Adipocyte (in vitro differentiated cells): Measurements from ENCODE around the gene KCNMA1.
A peak's percentile ranks its signal among the peaks of the same experiment; 100 is the strongest.

ENCODE experiments used
- DNase-seq: peaks from one replicate; pipeline ENCODE4 v3.0.0-alpha.2; 2015; ENCODE audit warnings: low read depth
- H3K27me3 ChIP-seq: replicated peaks from 2 replicates; pipeline ENCODE4 v1.7.0; 2013; ENCODE audit warnings: mild to moderate bottlenecking, low read length, moderate library complexity; ENCODE audit not compliant: control insufficient read depth, insufficient read depth
- H3K36me3 ChIP-seq: 2 replicates; pipeline ENCODE4 v1.7.0; 2013; ENCODE audit warnings: low read length, mild to moderate bottlenecking, moderate library complexity; ENCODE audit not compliant: control insufficient read depth, insufficient read depth, severe bottlenecking
- H3K4me1 ChIP-seq: 2 replicates; pipeline ENCODE4 v1.7.0; 2013; ENCODE audit warnings: mild to moderate bottlenecking, low read length, moderate library complexity; ENCODE audit not compliant: control insufficient read depth, insufficient read depth
- H3K4me3 ChIP-seq: 2 replicates; pipeline ENCODE4 v1.7.0; 2013; ENCODE audit warnings: mild to moderate bottlenecking, low read length, moderate library complexity
- H3K9ac ChIP-seq: 2 replicates; pipeline ENCODE4 v1.7.0; 2013; ENCODE audit warnings: mild to moderate bottlenecking, low read length, moderate library complexity
- H3K9me3 ChIP-seq: 2 replicates; pipeline ENCODE4 v1.7.0; 2013; ENCODE audit warnings: mild to moderate bottlenecking, low read length, moderate library complexity; ENCODE audit not compliant: control insufficient read depth

KCNMA1 gene

DNA sequence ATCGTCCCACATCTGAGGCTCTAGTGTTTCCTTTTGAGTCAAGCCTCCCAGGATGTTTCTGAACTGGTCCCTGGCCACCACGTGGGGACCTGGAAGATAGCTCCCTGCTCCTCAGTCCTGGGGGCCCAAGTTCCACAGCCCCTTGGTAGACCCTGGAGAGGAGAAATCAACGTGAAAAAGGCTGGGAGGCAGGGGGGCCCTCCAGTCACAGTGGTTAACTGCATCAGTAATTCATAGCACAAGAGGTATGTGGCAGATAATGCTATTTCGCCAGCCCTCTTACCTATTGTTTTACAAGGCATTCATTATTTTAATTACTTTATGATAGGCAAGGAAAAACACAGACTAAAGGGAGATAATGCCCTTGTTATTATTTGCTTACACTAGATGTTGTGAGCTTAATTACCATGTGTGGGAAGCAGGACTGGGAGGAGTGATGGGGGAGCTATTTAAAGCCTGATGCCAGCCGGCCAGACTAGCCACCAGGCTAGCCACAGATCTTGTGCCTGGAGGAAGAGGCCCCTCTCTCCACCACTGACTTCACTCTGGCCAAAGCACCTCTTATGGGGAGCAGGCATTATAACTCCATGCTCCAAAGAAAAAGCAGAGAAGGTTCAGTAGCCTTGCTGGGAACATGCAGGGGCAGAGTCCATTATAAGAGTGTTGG is 230.7 kb downstream of the KCNMA1 start:
- no peak for DNase-seq
- H3K4me1 ChIP-seq: no peaks in the 10 kb centered on the region
- H3K9ac ChIP-seq: no peak overlapping the region
- no peak overlapping the region for H3K4me3 ChIP-seq
- no peaks in the 10 kb centered on the region for H3K36me3 ChIP-seq
- peaks cover 6% of the 10 kb centered on the region for H3K27me3 ChIP-seq
- no peaks in the 10 kb centered on the region for H3K9me3 ChIP-seq

DNA sequence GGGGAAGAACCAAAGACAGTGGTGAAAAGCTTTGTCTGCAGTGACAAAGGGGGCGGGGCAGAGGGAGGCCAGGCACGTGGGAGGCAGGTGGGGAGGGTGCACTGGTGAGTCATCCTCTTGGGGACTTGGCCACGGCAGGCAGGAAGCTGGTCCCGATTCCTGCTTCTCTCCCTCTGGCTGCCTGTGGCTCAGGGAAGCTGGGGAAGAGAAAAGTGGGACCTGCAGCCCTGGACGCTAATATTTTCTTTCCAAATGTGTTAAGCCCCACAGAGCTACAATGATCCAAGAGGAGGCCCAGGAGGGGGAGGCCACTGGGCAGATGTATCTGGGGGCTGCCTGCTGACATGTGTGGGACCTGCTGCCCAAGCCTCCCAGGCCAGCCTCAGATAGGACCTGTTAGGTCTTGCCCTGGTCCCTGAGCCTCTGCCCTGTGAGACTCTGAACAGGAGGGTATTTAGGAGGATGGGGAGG is 231.8 kb downstream of the KCNMA1 start:
- no peak overlapping the region for H3K9ac ChIP-seq
- H3K36me3 ChIP-seq: no peaks in the 10 kb centered on the region
- H3K27me3 ChIP-seq: no peaks in the 10 kb centered on the region
- DNase-seq: peak; percentile 76
- no peaks in the 10 kb centered on the region for H3K4me1 ChIP-seq
- H3K4me3 ChIP-seq: no peak overlapping the region
- H3K9me3 ChIP-seq: no peaks in the 10 kb centered on the region

DNA sequence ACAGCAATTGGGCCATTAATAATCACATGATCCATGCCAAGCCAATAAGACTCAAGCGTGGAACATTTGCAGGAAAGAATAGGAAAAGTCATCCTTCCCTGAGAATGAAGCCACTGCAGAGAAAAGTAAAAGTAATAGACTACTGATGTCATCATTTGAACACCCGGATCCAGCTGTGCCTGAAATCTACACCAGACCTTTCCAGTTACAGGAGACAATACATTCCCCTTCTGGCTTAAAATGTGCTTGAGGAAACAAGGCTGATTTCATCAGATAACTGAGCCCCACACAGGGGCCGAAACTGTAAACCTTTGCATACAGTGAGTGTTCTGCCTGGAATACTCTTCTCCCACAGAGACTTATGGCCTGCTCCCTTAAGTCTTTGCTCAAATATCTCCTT is 232.8 kb downstream of the KCNMA1 start:
- Histone ChIP-seq H3K36me3 (no peaks in the 10 kb centered on the region), H3K9ac (no peak overlapping the region), H3K4me1 (no peaks in the 10 kb centered on the region), H3K4me3 (no peak overlapping the region), H3K9me3 (no peaks in the 10 kb centered on the region), H3K27me3 (no peaks in the 10 kb centered on the region)
- peak; percentile 37 for DNase-seq

DNA sequence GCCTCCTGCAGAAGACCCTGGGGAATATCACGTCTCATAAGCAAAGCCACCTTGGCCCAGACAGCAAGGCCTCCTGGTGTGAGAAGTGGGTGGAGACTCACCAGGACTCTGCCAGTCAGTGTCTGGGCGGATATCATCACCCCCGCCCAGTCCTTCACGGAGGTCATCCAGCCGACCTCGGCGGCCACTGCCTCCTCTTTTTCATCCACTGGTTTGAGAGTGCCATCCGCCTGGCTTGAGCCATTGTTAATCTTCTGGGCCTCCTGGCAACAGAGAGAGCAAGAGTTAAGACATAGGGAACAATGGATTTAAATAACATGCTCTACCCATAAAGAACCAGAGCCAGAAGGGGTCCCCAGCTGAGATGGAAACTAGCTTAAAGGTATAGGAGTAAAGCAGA is 233.8 kb downstream of the KCNMA1 start:
- Histone ChIP-seq H3K27me3 (no peaks in the 10 kb centered on the region), H3K36me3 (no peaks in the 10 kb centered on the region), H3K9ac (no peak overlapping the region), H3K4me1 (no peaks in the 10 kb centered on the region), H3K4me3 (no peak overlapping the region), H3K9me3 (no peaks in the 10 kb centered on the region)
- no peak for DNase-seq

DNA sequence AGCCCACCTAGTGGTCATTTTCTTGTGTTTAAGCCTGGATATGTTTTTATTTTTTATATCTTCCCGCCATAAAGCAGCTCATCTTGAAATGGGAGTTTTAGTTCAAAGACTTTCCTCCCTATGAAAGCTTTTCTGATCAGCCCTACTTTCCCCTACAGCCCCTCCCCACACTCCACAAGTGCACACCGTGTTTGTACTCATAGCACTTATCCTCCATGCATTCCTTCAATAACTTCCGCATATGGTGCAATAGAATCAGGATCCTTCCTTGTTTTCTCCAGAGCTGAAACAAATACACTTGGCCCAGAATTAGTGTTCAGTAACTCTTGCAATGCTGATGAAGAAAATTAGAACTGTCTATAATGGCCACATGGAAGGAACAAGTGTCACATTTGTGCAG is 235.9 kb downstream of the KCNMA1 start:
- DNase-seq: no peak
- H3K9ac ChIP-seq: no peak overlapping the region
- no peaks in the 10 kb centered on the region for H3K36me3 ChIP-seq
- H3K27me3 ChIP-seq: no peaks in the 10 kb centered on the region
- H3K4me1 ChIP-seq: no peaks in the 10 kb centered on the region
- H3K9me3 ChIP-seq: no peaks in the 10 kb centered on the region
- H3K4me3 ChIP-seq: no peak overlapping the region

DNA sequence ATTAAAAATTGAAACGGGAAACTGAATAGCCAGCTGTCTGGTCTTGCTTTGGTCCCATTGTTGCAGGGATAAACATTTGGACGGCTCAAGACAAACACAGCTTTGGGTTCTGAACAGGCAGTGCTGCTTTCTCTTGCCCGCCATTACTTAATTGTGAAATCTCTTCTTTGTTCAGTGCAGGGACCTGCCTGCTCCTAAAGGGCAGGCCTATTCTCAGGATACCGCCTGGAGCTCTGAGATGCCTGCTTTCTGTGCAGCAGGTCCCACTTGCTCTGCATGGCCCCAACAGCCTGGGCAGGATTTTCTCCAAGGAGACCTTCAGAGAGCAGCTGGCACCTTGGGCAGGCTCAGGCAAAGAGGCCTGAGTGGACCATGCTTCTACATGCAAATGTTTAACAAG is 237.6 kb downstream of the KCNMA1 start:
- Histone ChIP-seq H3K4me1 (no peaks in the 10 kb centered on the region), H3K27me3 (no peaks in the 10 kb centered on the region), H3K36me3 (no peaks in the 10 kb centered on the region), H3K4me3 (no peak overlapping the region), H3K9me3 (no peaks in the 10 kb centered on the region), H3K9ac (no peak overlapping the region)
- no peak for DNase-seq

DNA sequence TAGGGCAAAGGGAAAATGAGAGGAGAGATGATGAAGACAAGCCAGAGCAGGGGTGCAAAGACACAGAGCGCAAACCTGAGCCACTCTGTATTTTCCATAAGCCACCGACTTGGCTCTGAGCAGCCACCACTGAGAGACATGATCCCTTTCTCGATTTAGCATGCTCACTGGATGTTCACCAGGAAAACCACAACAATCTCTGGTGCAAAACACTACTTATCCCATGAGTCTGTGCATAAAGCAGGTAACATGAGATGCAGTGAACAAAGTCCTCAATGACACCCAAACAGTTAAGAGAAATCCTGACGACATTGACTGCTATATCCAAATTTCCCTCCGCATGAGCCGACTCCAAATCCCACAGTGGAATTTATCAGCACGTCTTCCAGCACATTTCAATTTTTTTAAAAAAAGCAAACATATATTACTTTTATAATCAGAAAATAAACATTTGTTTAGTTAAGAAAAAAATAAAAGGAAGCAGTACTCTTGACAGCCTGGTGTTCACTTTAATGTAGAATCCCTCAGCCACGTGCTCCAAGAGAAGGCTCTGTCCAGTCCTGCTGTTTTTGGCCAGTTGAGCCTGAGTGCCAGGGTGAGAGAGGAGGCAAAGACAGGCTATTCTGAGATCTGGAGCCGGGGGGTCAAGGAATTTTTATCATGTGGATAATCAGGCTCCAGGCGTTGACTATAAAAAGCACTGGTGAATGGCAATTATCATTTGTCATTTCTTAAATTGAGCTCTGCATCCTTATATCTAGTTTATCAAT is 238.4 kb downstream of the KCNMA1 start:
- Histone ChIP-seq H3K27me3 (no peaks in the 10 kb centered on the region), H3K4me3 (no peak overlapping the region), H3K4me1 (no peaks in the 10 kb centered on the region), H3K9me3 (no peaks in the 10 kb centered on the region), H3K9ac (no peak overlapping the region), H3K36me3 (no peaks in the 10 kb centered on the region)
- DNase-seq: no peak

DNA sequence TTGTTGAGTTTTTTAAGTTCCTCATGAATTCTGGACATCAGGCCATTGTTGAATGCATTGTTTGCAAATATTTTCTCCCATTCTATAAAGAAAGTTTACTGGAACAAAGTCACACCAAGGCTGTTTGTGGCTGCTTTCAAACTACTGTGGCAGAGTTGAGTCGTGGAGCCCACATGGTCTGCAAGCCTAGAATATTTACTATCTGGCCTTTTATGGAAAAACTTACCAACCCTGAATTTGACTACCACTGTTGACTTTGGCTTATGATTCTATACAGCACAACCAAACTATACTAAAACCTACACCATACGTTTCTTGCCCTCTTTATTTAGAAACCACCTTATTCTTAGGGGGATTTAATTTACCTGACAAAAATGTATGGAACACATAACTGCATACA is 239.1 kb downstream of the KCNMA1 start:
- peak; percentile 24 for DNase-seq
- no peaks in the 10 kb centered on the region for H3K36me3 ChIP-seq
- no peaks in the 10 kb centered on the region for H3K4me1 ChIP-seq
- H3K27me3 ChIP-seq: no peaks in the 10 kb centered on the region
- no peak overlapping the region for H3K4me3 ChIP-seq
- no peaks in the 10 kb centered on the region for H3K9me3 ChIP-seq
- H3K9ac ChIP-seq: no peak overlapping the region

DNA sequence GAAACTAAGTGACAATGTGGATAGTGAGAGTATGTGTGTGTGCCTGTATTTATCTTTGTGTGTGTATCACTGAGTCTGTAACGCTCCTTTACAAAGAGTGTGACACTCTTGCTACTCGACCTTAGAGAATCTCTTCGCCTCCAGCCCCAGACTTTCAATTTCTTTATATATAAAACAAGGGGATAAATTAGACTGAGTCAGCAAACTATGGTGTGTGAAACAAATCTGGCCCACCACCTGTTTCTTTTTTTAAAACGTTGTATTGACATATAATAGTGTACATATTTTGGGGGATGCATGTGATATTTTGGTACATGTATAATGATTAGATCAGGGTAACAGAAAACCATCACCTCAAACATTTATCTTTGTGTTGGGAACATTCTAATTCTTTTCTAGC is 240.5 kb downstream of the KCNMA1 start:
- H3K9ac ChIP-seq: no peak overlapping the region
- H3K4me1 ChIP-seq: peaks cover 11% of the 10 kb centered on the region
- no peak overlapping the region for H3K4me3 ChIP-seq
- H3K27me3 ChIP-seq: no peaks in the 10 kb centered on the region
- H3K36me3 ChIP-seq: no peaks in the 10 kb centered on the region
- no peaks in the 10 kb centered on the region for H3K9me3 ChIP-seq
- no peak for DNase-seq

DNA sequence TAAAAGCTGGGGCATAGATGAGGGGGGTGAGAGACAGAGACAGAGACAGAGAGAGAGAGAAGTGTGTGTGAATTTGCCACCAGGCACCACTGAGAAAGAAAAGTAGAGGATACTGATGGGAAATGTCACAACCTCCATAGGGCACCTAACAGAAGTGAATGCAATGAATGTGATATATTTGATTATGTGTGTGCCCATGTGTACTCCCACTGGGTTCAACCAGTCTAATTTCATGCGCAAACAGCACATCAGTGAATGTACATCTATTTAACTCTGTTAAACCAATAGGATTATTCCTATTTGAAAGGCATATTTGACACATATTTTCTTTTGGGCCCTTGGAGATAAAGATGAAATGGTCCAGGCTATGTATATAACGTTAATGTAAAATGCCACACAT is 241.3 kb downstream of the KCNMA1 start:
- Histone ChIP-seq H3K27me3 (no peaks in the 10 kb centered on the region), H3K9ac (no peak overlapping the region), H3K36me3 (no peaks in the 10 kb centered on the region), H3K4me1 (peaks cover 17% of the 10 kb centered on the region), H3K9me3 (no peaks in the 10 kb centered on the region), H3K4me3 (no peak overlapping the region)
- DNase-seq: no peak

DNA sequence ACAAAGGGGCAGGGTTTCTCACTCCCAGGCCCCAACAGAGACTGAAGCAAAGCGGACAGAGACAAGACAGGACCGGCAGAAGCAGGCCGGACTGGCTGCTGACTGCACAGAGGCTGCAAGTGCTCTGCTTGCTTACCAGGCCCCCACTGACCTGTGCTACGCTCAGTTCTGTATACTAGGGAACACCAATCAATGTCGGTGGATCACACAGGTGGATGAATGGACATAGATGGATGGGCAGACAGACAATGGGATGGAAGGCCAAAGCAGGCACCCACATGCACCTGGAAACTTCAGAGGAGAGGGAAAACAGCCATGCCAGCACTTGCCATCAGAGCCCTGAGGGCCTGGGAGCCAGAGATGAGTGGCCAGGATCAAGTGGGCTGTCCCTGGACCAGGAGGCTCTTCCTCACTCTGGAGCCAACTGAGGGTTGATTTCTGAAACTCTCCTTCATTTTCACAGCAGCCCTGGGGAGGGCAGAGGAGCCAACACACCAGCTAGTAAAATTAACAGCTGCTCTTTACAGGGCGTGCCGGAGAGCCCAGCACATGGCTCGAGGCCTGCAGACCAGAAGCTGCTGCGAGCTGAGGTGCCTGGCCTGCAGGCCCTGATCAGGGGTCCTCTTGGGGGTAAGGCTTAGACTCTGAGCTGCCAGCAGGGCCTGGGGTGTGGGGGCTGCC is 243.6 kb downstream of the KCNMA1 start:
- peaks cover 29% of the 10 kb centered on the region for H3K4me1 ChIP-seq
- H3K27me3 ChIP-seq: no peaks in the 10 kb centered on the region
- H3K4me3 ChIP-seq: no peak overlapping the region
- no peak overlapping the region for H3K9ac ChIP-seq
- no peak for DNase-seq
- no peaks in the 10 kb centered on the region for H3K9me3 ChIP-seq
- no peaks in the 10 kb centered on the region for H3K36me3 ChIP-seq
